Activated T-cell treated with anti-CD3 and anti-CD28 coated beads, Interleukin-2, amount 50 U/mL, for 4 hours (primary cell): ENCODE data around the gene DDIT3. TPM values are rescaled to one million over a fixed set of nuclear protein-coding genes. Genes with fewer than 3 reads are reported as not detected.

ENCODE experiments used
- ATAC-seq, 2 donors: fragments of 200-7000 bp; cut with Tn5 transposase; one replicate each; pipeline ENCODE4 v1.10.0; 2021
- DNase-seq: peaks from one replicate; pipeline ENCODE4 v3.0.0-alpha.2; 2020
- H3K27me3 Mint-ChIP-seq: one replicate; pipeline ENCODE4 v1.8.0; 2021; ENCODE audit warnings: low read depth, mixed read lengths
- H3K36me3 Mint-ChIP-seq: one replicate; pipeline ENCODE4 v1.8.0; 2022; ENCODE audit warnings: mixed read lengths; ENCODE audit not compliant: insufficient read depth
- H3K4me1 Mint-ChIP-seq: one replicate; pipeline ENCODE4 v1.8.0; 2021; ENCODE audit warnings: low read depth, mixed read lengths
- H3K4me3 Mint-ChIP-seq: one replicate; pipeline ENCODE4 v1.8.0; 2021; ENCODE audit warnings: mild to moderate bottlenecking, moderate library complexity, mixed read lengths
- H3K9me3 Mint-ChIP-seq: one replicate; pipeline ENCODE4 v1.8.0; 2021; ENCODE audit warnings: mixed read lengths
- total RNA-seq, 3 donors: library from RNA; stranded (reverse); gene quantifications; one replicate each; pipeline ENCODE4 v1.2.1, GENCODE V29; 2021

DDIT3 gene
- total RNA-seq, 3 donors from 2014 or later: 9.2 to 12.2 (median 10.8) TPM

DNA sequence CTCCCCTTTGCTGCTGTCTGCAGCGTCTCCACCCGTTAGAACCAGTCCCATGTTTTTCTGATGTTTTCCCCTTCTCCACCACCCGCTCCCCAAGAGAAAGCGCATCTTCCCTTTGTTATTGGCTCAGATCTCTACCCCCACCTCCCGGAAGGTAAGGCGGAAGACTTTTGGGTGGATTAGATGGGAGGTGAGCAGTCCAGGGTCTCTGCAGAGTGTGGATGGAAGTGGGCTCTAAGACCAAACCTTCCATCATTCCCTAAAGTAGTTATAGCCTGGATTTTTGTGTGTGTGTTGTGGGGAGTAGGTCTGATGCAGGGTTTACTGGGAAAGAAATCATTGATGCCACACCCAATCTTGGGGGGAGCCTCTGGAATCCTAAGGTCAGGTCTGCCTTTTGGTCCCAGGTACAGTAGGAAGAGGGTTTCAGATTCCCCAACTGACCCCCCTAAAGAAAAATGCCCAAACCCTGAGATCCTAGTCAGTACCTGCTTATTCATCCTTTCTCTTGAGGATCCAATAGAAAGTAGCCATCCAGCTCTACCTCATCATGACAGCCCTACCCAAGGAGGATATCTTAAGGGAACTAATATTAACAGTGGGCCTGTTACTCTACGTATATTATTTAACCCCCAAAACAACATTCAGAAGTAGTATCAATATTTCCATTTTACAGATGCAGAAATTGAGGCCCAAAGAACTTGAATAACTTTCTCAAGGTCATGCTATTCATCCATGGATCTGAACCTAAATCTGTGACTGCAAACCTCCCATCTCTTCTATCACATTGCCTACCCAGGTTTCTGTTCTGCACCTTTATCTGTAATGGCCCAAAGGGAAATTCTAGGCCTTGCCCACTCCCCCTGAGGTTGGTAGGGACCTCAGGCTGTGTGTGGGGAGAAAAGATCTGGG lies 30.6 kb upstream of the DDIT3 start:
- Mint-ChIP-seq H3K4me1 (peaks cover 18% of the 10 kb centered on the region), H3K36me3 (peaks cover 3% of the 10 kb centered on the region), H3K27me3 (peaks cover 7% of the 10 kb centered on the region), H3K4me3 (peak overlapping the region; percentile 12), H3K9me3 (no peaks in the 10 kb centered on the region)
- DNase-seq (no peak), ATAC-seq (no peak)

DNA sequence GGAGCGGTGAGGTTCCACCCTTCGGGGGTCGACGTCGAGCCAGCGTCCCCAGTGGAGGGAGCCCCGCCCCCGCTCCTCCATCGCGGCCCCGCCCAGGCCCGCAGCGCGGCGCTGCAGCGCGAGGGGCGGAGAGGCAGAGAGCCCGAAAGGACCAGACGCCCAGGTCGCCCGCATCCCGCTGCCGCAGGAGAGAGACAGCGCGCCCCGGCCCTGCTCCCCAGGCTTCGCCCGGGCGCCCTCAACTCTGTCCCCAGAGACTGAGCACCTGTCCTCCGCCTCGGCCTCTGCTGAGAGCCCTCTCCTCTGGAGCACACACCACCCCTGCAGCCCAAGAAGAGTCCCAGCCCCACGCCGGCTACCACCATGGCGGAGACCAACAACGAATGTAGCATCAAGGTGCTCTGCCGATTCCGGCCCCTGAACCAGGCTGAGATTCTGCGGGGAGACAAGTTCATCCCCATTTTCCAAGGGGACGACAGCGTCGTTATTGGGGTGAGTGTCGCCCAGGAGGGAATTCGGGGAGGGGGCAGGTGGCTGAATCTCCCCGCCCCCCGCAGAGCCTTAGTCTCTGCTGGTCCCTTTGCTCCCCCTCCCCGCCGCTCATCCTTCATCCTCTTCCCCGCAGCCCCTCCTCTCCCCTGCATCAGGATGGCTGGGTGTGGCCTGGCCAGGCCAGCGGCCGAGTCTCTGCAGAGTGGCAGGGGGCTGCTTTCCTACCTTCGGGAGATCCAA lies 29.8 kb upstream of the DDIT3 start, which contains the start of gene KIF5A:
Gene KIF5A, plus strand, starts transcription at position 136 of the 732 bp plus-strand sequence. Its CDS starts 228 bp downstream, at position 364.
- peak within 1 kb of the TSS; percentile 76 for H3K4me3 Mint-ChIP-seq
- peaks cover 7% of the 10 kb centered on the region for H3K27me3 Mint-ChIP-seq
- peaks cover 25% of the 10 kb centered on the region for H3K4me1 Mint-ChIP-seq
- H3K9me3 Mint-ChIP-seq: no peaks in the 10 kb centered on the region
- H3K36me3 Mint-ChIP-seq: peaks cover 7% of the 10 kb centered on the region
- peak; percentile 51 to 66 for ATAC-seq
- peak; percentile 39 for DNase-seq

DNA sequence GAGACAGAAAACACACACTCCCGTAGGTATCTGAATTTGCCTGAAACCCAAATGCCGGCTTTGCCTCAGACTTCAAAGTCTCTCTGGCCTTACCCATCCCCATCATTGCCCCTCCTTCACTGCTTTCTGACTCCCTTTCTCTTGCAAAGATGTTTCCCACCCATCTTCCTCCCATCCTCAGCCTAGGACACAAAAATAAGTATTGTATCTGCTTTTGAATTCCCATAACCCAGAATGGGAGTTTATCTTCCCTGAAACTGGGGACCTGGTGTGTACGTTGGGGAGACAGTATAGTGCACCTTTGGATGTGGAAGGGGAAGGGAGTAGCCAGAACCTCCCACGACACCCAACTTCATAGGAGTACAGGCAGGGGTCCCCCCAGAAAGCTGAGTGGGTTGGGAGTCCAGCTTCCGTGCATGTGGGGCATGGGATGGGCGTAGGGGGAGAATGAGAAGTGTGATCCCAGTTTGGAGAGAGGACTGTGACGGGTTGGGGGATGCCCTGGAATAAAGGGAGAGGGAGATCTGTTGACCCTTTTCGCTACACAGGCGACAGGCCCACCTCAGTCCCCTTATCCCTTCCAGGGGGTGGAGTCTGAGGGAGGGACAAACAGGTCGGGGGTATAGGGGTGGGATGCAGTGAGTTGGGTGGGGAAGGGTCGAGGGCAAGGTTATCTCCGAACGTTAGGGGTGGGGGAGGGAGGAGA lies 29.0 kb upstream of the DDIT3 start:
- no peaks in the 10 kb centered on the region for H3K9me3 Mint-ChIP-seq
- peaks cover 8% of the 10 kb centered on the region for H3K36me3 Mint-ChIP-seq
- ATAC-seq (no peak), DNase-seq (no peak)
- H3K27me3 Mint-ChIP-seq: peaks cover 7% of the 10 kb centered on the region
- peak overlapping the region; percentile 76 for H3K4me3 Mint-ChIP-seq
- H3K4me1 Mint-ChIP-seq: peaks cover 31% of the 10 kb centered on the region

DNA sequence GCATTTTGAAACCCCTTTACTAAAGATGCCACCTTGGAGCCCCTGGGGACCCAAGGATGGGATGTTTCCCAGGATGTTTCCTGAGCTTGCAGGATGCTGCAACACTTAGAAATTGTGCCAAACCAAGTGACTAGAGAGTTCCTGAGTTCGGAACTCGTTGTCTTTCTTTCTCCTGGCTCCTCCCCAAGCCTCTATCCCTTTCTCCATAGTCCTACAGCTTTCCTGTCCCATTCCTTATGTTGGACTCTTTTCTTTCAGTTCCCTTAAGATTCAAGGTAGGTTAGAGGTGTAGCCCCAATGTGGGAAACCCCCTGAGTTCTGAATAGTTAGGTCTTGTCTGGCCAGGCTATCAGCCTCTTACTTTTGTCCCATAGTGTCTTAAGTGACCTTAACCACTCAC lies 28.2 kb upstream of the DDIT3 start:
- Mint-ChIP-seq H3K9me3 (no peaks in the 10 kb centered on the region), H3K4me3 (no peak overlapping the region), H3K4me1 (peaks cover 32% of the 10 kb centered on the region), H3K36me3 (peaks cover 8% of the 10 kb centered on the region), H3K27me3 (peaks cover 7% of the 10 kb centered on the region)
- ATAC-seq (no peak), DNase-seq (no peak)

DNA sequence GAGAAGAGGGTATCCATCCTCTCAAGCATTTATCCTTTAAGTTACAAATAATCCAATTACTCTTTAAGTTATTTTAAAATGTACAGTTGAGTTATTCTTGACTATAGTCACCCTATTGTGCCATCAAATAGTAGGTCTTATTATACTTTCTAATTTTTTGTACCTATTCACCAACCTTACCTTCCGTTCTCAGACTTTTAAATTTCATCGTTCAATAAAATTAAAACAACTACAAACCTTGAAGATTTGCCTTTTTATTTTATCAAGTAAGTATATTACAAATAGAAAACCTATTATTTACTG lies 27.6 kb upstream of the DDIT3 start:
- H3K4me3 Mint-ChIP-seq: no peak overlapping the region
- H3K4me1 Mint-ChIP-seq: peaks cover 35% of the 10 kb centered on the region
- peaks cover 9% of the 10 kb centered on the region for H3K36me3 Mint-ChIP-seq
- H3K27me3 Mint-ChIP-seq: peaks cover 7% of the 10 kb centered on the region
- ATAC-seq (no peak), DNase-seq (no peak)
- no peaks in the 10 kb centered on the region for H3K9me3 Mint-ChIP-seq

DNA sequence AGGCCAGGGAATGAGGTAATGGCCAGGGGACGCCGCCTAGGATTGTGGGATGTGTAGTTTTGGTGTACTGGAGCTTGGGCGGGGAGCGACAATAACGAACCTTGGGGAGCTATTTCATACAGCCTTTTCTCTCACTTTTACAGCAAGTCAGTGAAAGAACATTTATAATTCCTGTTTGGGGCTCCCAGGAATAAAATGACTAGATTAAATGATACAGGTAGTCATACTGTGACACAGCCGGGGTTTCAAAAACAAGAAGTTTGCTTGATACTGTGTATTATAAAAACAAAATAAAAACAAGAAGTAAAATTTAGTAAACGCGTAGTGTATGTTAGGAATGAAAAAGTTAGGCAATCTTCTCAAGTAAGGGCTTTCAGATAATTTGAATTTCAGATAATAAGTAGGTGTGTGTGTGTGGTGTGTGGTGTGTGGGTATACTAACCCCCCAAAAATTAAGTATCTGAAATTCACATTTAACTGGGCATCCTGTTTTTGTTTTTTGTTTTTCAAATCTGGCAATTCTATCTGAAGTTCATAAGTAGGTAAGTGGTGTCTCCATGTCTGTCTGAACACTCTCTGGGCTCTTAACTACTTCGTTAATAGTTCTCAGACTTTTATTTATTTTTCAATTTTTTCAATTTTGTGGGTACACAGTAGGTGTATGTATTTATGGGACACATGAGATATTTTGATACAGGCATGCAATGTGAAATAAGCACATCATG lies 27.1 kb upstream of the DDIT3 start:
- peaks cover 35% of the 10 kb centered on the region for H3K4me1 Mint-ChIP-seq

DNA sequence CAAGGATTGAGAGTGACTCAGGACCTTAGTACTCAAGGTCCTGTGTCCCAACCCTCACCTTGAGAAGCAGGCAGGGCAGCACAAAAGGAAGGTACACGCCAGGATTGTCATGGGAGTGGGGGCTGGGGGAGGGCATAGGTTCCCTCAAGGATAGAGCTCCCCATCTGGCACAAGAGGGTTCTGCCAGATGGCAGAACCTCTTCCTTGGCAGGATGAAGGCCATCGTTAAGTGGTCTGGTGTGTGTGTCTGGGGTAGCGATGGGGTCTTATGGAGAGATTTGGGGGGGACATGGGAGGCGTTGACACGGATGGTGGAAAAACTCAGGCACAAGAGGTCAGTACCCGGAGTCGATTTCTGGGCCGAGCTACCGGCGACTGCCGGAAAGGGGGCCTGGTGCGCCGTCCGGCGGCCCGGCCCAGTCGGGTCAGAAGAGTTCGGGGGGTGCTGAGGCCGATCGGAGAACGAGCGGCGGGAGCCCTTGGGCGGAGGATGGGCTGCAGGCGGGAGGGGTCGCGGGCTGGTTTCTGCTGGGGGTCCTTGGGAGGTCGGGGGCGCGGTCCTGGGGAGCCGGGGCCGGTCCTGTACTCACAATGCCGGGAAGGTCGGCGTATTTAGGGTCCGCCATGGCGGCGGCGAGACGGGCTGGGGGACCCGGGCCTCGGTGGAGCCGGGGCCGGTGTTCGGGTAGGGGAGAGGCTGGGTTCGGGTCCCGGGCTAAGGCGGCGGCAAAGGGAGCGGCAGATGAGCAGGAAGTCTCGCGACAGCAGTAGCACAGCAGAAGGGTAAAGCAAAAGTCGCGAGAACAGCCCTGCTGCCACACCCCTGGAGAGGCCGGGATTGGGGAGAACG lies 26.3 kb upstream of the DDIT3 start, which contains the start of gene DCTN2:
Gene DCTN2, minus strand, starts transcription at position 755 of the 850 bp plus-strand sequence. Its CDS starts 129 bp downstream, at position 626.
- peak; percentile 90 for DNase-seq
- H3K9me3 Mint-ChIP-seq: no peaks in the 10 kb centered on the region
- H3K36me3 Mint-ChIP-seq: peaks cover 9% of the 10 kb centered on the region
- H3K4me3 Mint-ChIP-seq: peak within 1 kb of the TSS; percentile 100
- peak; percentile 94 to 96 for ATAC-seq
- peaks cover 35% of the 10 kb centered on the region for H3K4me1 Mint-ChIP-seq
- peaks cover 7% of the 10 kb centered on the region for H3K27me3 Mint-ChIP-seq

More for the DNA sequence above, 27.1 kb upstream of the DDIT3 start:
- Mint-ChIP-seq H3K4me3 (peak overlapping the region; percentile 100), H3K36me3 (peaks cover 9% of the 10 kb centered on the region), H3K27me3 (peaks cover 7% of the 10 kb centered on the region), H3K9me3 (no peaks in the 10 kb centered on the region)
- DNase-seq (no peak), ATAC-seq (no peak)

DNA sequence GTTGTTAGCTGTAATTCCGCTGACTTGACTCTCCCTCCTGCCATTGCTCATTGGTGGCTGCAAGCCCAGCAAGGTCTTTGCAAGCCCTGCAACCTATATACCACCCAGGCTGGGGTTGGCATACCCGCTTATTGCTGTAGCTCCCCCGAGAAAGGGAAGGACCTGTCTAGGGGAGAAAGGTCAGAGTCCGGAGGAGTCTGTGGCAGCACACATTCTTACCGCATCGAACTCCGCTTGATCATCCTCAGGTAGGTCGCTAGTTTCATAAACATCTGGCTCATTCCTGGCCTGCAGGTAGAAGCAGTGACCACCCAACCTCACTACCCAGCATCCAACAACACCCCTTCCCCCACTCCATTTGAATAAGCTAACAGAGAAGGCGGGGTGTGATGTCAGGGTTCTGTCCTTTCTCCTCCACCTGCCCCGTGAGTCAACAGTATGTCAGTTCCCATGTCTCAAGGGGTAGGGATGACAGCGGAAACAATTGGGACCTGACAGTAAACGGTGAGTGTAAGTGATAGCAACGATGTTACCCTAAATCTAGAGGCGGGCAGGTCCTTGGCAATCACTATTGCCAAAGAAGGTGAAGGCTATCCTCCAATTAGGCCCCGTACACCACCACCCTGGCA lies 25.6 kb upstream of the DDIT3 start:
- H3K27me3 Mint-ChIP-seq: peaks cover 5% of the 10 kb centered on the region
- ATAC-seq: no peak
- peaks cover 33% of the 10 kb centered on the region for H3K4me1 Mint-ChIP-seq
- no peak for DNase-seq
- peaks cover 13% of the 10 kb centered on the region for H3K36me3 Mint-ChIP-seq
- peak overlapping the region; percentile 100 for H3K4me3 Mint-ChIP-seq
- H3K9me3 Mint-ChIP-seq: no peaks in the 10 kb centered on the region

DNA sequence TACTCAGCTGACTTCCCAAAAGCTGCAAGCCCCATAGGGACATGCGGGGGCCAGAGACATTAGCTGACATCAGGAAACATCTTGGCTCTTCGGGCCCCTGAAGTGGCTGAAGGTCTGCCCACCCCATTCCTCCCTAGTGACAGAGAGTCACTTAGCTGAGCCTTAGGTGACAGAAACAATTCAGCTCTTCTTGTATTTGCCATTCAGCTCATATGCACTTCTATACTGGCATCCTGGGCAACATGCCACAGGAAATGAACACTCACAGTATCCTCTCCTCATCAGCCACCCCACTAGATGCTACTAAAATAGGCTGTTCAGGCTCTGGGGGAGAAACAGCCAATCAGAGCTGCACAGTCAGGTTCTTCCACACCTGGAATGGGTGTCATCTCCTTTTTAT lies 23.3 kb upstream of the DDIT3 start:
- no peaks in the 10 kb centered on the region for H3K27me3 Mint-ChIP-seq
- peaks cover 28% of the 10 kb centered on the region for H3K4me1 Mint-ChIP-seq
- H3K9me3 Mint-ChIP-seq: no peaks in the 10 kb centered on the region
- DNase-seq (no peak), ATAC-seq (no peak)
- H3K36me3 Mint-ChIP-seq: peaks cover 17% of the 10 kb centered on the region
- no peak overlapping the region for H3K4me3 Mint-ChIP-seq

DNA sequence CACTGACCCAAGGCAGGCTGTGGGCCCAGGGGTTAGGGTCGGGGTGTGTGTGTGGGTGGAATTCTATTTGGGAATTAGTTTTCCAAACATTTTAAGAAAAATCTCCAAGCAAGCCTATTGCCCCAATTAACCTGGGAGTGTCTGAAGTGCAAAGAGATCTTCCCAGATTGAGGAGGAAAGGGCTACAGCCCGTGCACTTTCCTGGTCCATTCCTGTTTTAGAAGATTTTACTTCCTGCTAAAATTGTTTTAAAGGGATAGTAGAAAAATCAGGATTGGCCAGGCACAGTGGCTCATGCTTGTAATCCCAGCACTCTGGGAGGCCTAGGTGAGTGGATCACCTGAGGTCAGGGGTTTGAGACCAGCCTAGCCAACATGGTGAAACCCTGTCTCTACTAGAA lies 21.4 kb upstream of the DDIT3 start:
- Mint-ChIP-seq H3K27me3 (no peaks in the 10 kb centered on the region), H3K36me3 (peaks cover 25% of the 10 kb centered on the region), H3K4me1 (peaks cover 23% of the 10 kb centered on the region), H3K4me3 (no peak overlapping the region), H3K9me3 (no peaks in the 10 kb centered on the region)
- no peak for ATAC-seq
- no peak for DNase-seq

DNA sequence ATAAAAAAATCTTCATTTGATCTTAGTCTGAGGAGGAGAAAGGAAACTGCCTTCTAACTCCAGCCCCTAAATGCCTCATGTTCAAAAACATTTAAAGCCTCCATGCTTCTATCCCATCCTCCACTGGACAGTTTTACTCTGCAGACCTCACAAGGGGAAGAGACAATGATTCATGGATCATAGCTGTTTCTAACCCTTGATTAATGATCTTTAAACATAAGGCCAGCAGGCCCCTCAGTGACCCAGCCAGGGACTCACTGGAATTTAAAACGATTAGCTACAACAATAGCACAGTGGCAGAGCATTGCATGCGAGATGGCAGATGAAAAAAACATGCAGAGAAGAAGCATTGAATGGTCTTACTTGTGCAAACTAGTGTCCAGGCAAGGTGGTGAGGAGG lies 20.7 kb upstream of the DDIT3 start:
- no peak for ATAC-seq
- Mint-ChIP-seq H3K4me3 (no peak overlapping the region), H3K4me1 (peaks cover 18% of the 10 kb centered on the region), H3K9me3 (no peaks in the 10 kb centered on the region), H3K27me3 (no peaks in the 10 kb centered on the region), H3K36me3 (peaks cover 26% of the 10 kb centered on the region)
- no peak for DNase-seq

DNA sequence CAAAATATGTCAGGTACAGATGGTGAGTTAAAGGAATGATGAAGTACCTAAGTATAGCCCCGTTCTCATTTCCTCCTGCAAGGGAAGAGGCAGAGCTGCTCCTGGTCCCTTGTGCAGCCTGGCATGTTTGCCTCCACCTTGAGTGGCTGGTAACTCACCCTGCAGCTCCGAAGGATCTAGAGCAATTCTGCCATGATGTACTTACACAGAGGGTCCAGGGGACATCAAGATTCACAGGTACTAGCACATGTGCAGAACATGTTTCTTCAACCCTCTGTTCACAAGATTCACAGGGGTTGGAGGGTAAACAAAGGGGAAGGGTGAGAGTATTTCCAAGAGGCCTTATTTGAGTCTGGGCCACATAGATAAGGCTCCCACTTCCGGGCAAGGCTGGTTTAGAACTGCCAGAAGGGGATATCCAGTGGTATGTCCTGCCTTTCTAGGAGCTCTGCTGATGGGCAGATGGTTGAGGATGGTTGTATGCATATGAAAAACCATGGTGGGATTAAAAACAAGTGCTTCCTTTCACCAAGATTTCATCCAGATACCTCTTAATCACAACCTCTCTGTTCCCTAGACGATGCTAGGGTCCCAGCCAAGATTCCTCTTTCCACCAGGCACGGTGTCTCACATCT lies 18.9 kb upstream of the DDIT3 start:
- no peak for ATAC-seq
- DNase-seq: no peak
- H3K4me1 Mint-ChIP-seq: peaks cover 4% of the 10 kb centered on the region
- H3K27me3 Mint-ChIP-seq: no peaks in the 10 kb centered on the region
- no peaks in the 10 kb centered on the region for H3K9me3 Mint-ChIP-seq
- no peak overlapping the region for H3K4me3 Mint-ChIP-seq
- H3K36me3 Mint-ChIP-seq: peaks cover 25% of the 10 kb centered on the region
